ENCODE measurements around the gene PHF2. TPM values are rescaled to one million over a fixed set of nuclear protein-coding genes. Genes with fewer than 3 reads are reported as not detected.

The PHF2 gene
- total and polyA plus RNA-seq, 2 donors (not counting 1 experiment from before 2014, with no cell fraction given) = 11.0 to 28.8 TPM

DNA sequence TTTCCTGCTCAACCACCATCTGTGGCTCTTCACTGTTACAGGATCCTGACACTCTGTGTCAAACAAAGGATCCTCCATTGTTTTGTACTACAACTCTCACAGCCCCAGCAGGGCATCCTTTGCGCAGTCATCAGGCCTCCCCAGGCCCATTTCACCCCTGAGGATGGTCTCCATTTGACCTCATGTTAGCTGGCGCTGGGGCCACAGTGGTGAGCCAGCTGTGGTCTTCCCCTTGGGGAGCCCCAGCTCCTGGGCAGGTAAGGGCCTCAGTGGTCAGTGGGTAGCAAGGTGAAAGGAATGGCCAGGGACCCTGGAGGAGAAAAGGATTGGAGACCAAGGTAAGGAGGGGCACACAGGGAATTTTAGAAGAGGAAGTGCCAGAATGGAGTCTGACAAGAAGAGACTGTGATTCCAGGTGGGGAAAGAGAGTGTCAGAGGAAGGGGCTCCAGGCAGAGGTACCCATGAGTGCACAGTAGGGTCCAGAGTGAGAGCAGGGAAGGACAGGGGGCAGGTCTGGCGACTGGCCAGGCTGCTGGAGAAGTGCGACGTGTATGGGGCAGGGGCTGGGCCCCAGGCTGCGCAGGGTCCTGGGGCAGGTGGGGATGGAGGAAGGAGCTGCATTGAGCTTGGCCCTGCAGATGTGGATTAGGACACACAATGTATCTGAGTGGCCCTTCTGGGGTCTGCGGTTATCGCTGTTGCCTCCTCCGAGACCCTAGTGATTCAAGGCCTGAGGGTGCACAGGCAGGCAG, 109.9 kb downstream of the PHF2 start:
- peaks cover 14% of the 10 kb centered on the region for H3K9me3 Mint-ChIP-seq (ENCODE audit: insufficient read depth)
- ATAC-seq (ENCODE audit: low read depth) = no peak
- ChIA-PET POLR2A (no interaction called here), CTCF (interaction anchor here (0.7 to 8.6 kb wide), 4 partner anchors 17 to 527 kb away, joined by 3 to 60 read pairs (median 3); no protein-coding TSS in a partner anchor)
- Histone ChIP-seq H3K4me1 (ENCODE audit: control insufficient read depth in 2 of 2, insufficient read depth in 2 of 2, low read length in 2 of 2) (no peaks in the 10 kb centered on the region), H3K36me3 (replicated peaks in 1 of 2; ENCODE audit: control extremely low read depth in 1 of 2, control insufficient read depth in 1 of 2, extremely low read depth in 1 of 2, insufficient read depth in 2 of 2, low read length in 1 of 2) (no peaks in the 10 kb centered on the region), H4K20me1 (ENCODE audit: control insufficient read depth, insufficient read depth, low read length, poor library complexity, severe bottlenecking) (no peaks in the 10 kb centered on the region), H3K4me2 (replicated peaks; ENCODE audit: low read depth, low read length, poor library complexity, severe bottlenecking) (no peak overlapping the region), H3K27ac (ENCODE audit: low read length in 2 of 2) (no peak overlapping the region), H3K4me3 (ENCODE audit: control extremely low read depth in 1 of 5, extremely low read depth in 1 of 5, insufficient read depth in 1 of 5, low read depth in 2 of 5, low read length in 4 of 5) (no peak overlapping the region), H3K9ac (ENCODE audit: low read length) (no peak overlapping the region), H3K9me3 (ENCODE audit: control extremely low read depth in 1 of 3, control insufficient read depth in 2 of 3, insufficient read depth in 1 of 3, low read length in 2 of 3) (peaks cover 3 to 16% (median 9%) of the 10 kb centered on the region in 3 donors), H3K27me3 (replicated peaks in 1 of 4; ENCODE audit: control extremely low read depth in 1 of 4, control insufficient read depth in 3 of 4, insufficient read depth in 4 of 4, low read length in 3 of 4) (peaks cover 0 to 8% (median 0%) of the 10 kb centered on the region in 4 experiments), H2AFZ (ENCODE audit: insufficient read depth, low read depth, low read length, poor library complexity, severe bottlenecking) (no peak overlapping the region), H3K79me2 (ENCODE audit: control insufficient read depth, insufficient read depth, low read length) (no peaks in the 10 kb centered on the region)
- peaks cover 16% of the 10 kb centered on the region for H3K27me3 Mint-ChIP-seq
- no peaks in the 10 kb centered on the region for H3K4me1 Mint-ChIP-seq
- DNase-seq = no peak
- no peak for TF ChIP-seq EZH2 (IDR thresholded peaks at IDR 0.05; ENCODE audit: borderline replicate concordance, insufficient read depth, low read depth, low read length, poor library complexity, severe bottlenecking)
- TF ChIP-seq, protein P1, sequence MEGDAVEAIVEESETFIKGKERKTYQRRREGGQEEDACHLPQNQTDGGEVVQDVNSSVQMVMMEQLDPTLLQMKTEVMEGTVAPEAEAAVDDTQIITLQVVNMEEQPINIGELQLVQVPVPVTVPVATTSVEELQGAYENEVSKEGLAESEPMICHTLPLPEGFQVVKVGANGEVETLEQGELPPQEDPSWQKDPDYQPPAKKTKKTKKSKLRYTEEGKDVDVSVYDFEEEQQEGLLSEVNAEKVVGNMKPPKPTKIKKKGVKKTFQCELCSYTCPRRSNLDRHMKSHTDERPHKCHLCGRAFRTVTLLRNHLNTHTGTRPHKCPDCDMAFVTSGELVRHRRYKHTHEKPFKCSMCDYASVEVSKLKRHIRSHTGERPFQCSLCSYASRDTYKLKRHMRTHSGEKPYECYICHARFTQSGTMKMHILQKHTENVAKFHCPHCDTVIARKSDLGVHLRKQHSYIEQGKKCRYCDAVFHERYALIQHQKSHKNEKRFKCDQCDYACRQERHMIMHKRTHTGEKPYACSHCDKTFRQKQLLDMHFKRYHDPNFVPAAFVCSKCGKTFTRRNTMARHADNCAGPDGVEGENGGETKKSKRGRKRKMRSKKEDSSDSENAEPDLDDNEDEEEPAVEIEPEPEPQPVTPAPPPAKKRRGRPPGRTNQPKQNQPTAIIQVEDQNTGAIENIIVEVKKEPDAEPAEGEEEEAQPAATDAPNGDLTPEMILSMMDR (IDR thresholded peaks at IDR 0.05) = no peak
- WGBS (ENCODE audit: insufficient coverage) = 99% methylated on average over 9 of the region's 9 CpGs
- intact Hi-C loops (cut with micrococcal nuclease) = loop anchor here (5.0 kb wide), 1 partner anchor 266 kb away; no protein-coding TSS in a partner anchor
- no peak overlapping the region for H3K27ac Mint-ChIP-seq
- H3K4me3 Mint-ChIP-seq = no peak overlapping the region

- peaks cover 16% of the 10 kb centered on the region for H3K27me3 Mint-ChIP-seq
- no peaks in the 10 kb centered on the region for H4K20me1 ChIP-seq (ENCODE audit: control insufficient read depth, insufficient read depth, low read length, poor library complexity, severe bottlenecking)
These were observed 110.5 kb downstream of the PHF2 start for GRCh38 chr9:93686880-93687236.

More at GRCh38 chr9:93686880-93687236, 110.5 kb downstream of the PHF2 start:
- TF ChIP-seq, protein P1 (IDR thresholded peaks at IDR 0.05) = no peak
- TF ChIP-seq EZH2 (IDR thresholded peaks at IDR 0.05; ENCODE audit: borderline replicate concordance, insufficient read depth, low read depth, low read length, poor library complexity, severe bottlenecking) = no peak
- H3K4me3 ChIP-seq (ENCODE audit: control extremely low read depth in 1 of 5, extremely low read depth in 1 of 5, insufficient read depth in 1 of 5, low read depth in 2 of 5, low read length in 4 of 5) = no peak overlapping the region
- peaks cover 3 to 16% (median 12%) of the 10 kb centered on the region in 3 donors for H3K9me3 ChIP-seq (ENCODE audit: control extremely low read depth in 1 of 3, control insufficient read depth in 2 of 3, insufficient read depth in 1 of 3, low read length in 2 of 3)
- H3K27me3 ChIP-seq (replicated peaks in 1 of 4; ENCODE audit: control extremely low read depth in 1 of 4, control insufficient read depth in 3 of 4, insufficient read depth in 4 of 4, low read length in 3 of 4) = peaks cover 0 to 4% (median 0%) of the 10 kb centered on the region in 4 experiments
- ATAC-seq (ENCODE audit: low read depth) = no peak
- DNase-seq = no peak
- H3K27ac ChIP-seq (ENCODE audit: low read length in 2 of 2) = no peak overlapping the region
- Mint-ChIP-seq H3K27ac (no peak overlapping the region), H3K9me3 (ENCODE audit: insufficient read depth) (peaks cover 14% of the 10 kb centered on the region), H3K4me3 (no peak overlapping the region), H3K4me1 (no peaks in the 10 kb centered on the region)
- 93% methylated on average over 3 of the region's 3 CpGs for WGBS (ENCODE audit: insufficient coverage)
- H2AFZ ChIP-seq (ENCODE audit: insufficient read depth, low read depth, low read length, poor library complexity, severe bottlenecking) = no peak overlapping the region
- intact Hi-C loops (cut with micrococcal nuclease) = loop anchor here (5.0 kb wide), 1 partner anchor 265 kb away; no protein-coding TSS in a partner anchor
- H3K4me1 ChIP-seq (ENCODE audit: control insufficient read depth in 2 of 2, insufficient read depth in 2 of 2, low read length in 2 of 2) = no peaks in the 10 kb centered on the region
- ChIA-PET CTCF (interaction anchor here (0.7 kb wide), 1 partner anchor 16 kb away, joined by 3 read pairs; no protein-coding TSS in a partner anchor), POLR2A (no interaction called here)
- no peak overlapping the region for H3K9ac ChIP-seq (ENCODE audit: low read length)
- no peaks in the 10 kb centered on the region for H3K79me2 ChIP-seq (ENCODE audit: control insufficient read depth, insufficient read depth, low read length)
- H3K36me3 ChIP-seq (replicated peaks in 1 of 2; ENCODE audit: control extremely low read depth in 1 of 2, control insufficient read depth in 1 of 2, extremely low read depth in 1 of 2, insufficient read depth in 2 of 2, low read length in 1 of 2) = no peaks in the 10 kb centered on the region
- no peak overlapping the region for H3K4me2 ChIP-seq (replicated peaks; ENCODE audit: low read depth, low read length, poor library complexity, severe bottlenecking)
